ENCODE measurements around the gene ALPL.
"Not testable (repeated sequence)": the region's sequence is repeated elsewhere in the genome, so short reads cannot be mapped to it uniquely, and the experiment has no call there.

ALPL gene

GRCh38 chr1:21563971-21564370, 54.7 kb downstream of the ALPL start:
- DNase-seq = no peak

- no peak for DNase-seq
Measured at GRCh38 chr1:21564521-21565095, 55.4 kb downstream of the ALPL start.

DNA sequence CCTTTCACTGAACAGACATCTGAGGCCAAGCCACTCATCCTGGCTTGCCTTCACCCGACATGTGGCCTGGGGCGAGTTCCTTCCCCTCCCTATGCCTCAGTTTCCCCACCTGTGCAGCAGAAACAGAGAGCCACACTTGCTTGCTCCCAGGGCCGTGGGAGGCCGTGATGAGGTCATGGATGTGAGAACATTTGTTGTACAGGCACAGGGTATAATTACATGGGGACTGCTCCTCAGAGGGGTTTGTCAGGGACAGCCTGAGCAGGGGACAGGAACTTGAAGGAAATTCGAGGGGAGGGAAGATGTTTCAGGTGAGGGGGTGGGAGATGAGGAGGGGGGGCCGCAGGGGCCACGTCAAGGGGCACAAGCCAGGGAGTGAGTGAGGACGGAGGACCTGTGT, 56.1 kb downstream of the ALPL start:
- DNase-seq = no peak

GRCh38 chr1:21566361-21566760, 57.1 kb downstream of the ALPL start:
- DNase-seq = not testable (repeated sequence)

DNA sequence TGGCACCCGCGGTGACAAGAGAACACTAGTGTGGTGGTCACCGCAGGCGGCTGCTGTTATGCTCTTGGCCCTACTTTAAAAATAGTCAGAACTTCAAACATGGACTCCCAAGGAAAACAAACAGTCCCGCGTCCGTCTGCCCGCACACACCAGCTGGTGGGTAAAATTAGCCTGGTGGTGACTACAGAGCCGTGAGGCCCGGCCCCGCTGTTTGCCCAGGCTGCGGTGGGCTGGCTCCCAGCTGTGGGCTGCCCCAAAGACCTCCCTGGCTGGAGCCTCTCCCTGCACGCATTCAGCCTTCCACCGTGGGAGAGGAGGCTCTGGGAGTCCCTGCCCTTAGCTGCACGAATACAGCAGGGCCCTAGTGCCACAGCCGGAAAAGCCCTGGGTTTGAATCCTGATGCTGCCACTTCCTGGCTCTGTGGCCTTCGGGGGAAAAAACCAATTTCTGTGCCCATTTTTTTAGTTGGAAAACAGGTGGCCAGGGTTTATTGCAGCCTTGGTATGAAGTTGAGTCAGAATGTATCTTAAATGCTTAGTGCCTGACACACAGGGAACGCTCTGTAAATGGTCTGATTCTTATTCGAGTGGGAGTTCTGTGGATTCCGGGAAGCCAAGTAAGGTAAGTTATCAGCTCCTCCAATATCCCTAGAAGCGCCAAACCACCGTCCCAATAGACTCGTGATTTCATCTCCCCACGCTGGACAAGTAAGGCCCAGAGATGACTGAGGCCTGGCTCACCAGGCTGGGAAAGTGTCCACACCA, 58.2 kb downstream of the ALPL start:
- DNase-seq = no peak

GRCh38 chr1:21568006-21568746, 59.0 kb downstream of the ALPL start:
- DNase-seq = no peak

- DNase-seq = no peak
Measured at GRCh38 chr1:21568809-21569385, 59.7 kb downstream of the ALPL start.

DNA sequence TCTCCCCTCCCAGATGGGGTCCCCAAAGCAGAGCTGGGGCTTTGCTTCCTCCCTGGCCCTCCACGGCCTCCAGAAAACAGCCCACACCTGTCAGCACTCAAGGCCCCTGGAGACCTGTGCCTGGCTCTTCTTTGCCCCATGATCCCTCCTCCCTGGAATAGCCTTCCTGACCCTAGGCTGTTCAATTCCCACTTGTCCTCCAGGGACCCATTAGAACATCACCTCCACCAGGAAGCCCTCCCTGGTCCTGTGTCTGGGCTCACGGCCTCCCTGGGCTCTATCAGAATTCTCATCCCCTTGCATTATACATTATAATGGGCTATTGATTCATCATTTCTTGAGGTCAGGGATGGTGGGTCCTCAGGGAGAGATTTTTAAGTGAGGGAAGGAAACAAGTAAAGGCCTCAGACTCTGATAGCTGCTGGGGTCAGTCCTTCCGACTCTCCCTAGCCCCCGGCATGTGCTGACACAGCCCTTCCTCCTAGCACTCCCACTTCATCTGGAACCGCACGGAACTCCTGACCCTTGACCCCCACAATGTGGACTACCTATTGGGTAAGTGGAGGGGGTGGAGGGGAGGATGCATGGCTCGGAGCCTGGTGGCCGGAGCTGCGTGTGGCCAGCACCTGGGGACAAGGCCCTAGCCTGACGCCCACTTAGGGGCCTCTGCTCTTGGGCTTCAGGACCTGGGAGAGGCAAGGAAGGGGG, 60.8 kb downstream of the ALPL start:
- DNase-seq = no peak

- no peak for DNase-seq
Measured at GRCh38 chr1:21570528-21570875, 61.3 kb downstream of the ALPL start.

GRCh38 chr1:21570885-21571284, 61.7 kb downstream of the ALPL start:
- no peak for DNase-seq

DNA sequence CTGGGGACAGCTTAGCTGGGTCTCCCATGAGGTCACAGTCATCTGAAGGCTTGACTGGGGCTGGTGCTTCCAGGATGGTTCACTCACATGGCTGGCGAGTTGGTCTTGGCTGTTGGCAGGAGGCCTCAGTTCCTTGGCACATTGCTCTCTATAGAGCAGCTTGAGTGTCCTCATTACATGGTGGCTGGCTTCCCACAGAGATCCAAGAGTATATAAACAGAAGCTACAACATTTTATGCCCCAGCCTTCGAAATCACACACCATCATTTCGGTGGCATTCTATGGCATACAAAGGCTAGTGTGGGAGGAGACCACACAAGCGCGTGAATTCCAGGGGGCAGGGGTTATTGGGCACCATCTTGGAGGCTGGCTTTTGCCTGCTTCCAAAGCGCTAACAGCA, 63.0 kb downstream of the ALPL start:
- no peak for DNase-seq

DNA sequence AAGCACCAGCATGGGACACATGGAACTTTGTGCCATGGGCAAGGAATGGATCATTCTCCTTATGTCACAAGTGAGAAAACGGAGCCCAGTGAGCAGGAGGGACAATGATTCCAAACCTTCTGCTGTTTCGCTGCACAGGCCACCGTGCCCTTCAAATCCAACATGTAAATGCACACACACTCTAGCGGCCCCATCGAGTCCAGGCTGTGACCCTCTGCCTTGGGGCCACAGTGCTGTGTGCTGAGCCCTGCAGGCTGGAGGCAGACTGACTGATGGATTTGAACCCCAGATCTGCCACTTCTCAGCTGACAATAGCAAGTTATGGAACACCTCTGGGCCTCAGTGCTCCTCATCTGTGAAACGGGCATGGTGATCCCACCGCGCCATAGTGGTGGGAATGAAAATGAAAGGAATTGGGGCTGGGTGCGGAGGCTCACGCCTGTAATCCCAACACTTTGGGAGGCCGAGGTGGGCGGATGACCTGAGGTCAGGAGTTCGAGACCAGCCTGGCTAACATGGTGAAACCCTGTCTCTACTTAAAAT, 63.6 kb downstream of the ALPL start:
- no peak for DNase-seq

DNA sequence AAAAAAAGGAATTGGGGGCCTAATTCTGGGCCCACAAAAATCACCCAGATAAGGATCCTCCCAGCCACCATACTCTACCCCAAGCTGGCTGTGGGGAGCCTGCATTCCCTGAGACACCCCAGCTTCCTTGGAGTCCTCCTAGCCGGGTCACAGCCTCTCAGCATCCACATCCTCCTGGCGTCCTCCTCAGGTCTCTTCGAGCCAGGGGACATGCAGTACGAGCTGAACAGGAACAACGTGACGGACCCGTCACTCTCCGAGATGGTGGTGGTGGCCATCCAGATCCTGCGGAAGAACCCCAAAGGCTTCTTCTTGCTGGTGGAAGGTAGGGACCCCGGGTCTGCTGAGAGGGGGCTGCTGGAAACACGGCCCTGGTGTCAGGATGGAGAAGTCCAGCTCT, 64.3 kb downstream of the ALPL start:
- DNase-seq = no peak

DNA sequence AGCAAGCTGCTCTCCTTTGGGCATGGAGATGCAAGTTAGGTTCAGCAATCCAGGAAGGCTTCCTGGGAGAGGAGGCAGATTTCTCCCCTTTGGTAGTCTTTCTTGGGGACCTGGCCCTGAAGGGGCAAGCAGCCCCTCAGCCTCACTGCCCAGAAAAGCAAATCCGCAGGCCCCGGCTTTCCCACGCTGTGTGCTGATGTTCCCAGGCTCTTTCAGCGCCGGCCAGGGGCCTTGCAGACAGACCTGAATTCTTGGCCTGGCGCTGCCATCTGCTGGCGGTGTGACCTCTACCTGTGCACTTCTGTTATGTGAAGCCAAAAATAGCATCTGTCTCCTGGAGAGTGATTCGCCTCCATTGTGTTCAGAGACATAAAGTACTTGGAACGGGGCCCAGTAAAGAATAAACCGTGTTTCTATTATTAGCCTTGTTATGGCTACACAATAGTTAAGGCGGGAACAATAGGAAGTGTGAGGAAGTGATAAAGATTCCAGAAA, 64.8 kb downstream of the ALPL start:
- DNase-seq = no peak

DNA sequence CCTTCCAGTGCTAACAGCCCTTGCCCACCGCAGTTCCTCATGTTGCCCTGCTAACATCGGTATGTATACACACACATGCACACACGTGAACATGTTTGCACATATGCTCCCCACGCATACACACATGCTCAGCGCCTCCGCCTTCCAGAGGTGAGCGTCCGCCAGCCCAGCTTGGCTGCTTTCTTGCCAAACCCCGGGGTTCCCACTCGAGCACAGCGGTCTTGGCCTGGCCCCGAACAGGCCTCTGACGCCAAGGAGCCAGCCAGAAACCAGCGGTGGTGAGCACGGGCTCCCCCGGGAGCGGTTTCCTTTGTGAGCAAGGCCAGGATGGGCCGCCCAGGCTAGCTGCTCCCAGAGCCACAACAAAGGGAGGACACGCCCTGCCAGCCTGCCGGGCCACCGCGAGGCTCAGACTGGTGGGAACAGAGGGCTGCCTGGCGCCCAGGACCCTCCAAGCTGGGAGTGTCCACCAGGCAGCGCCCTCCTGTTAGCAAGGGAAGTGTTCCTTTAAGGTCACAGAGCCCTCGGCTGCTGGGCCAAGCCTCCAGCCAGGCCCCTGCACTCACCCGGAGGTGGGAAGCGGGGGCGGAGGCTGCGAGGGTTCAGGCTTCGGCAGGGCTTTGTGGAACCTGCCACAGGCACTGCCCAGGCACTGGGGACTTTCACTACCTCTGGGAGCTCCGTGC, 65.4 kb downstream of the ALPL start:
- no peak for DNase-seq

GRCh38 chr1:21575351-21575942, 66.2 kb downstream of the ALPL start:
- no peak for DNase-seq

DNA sequence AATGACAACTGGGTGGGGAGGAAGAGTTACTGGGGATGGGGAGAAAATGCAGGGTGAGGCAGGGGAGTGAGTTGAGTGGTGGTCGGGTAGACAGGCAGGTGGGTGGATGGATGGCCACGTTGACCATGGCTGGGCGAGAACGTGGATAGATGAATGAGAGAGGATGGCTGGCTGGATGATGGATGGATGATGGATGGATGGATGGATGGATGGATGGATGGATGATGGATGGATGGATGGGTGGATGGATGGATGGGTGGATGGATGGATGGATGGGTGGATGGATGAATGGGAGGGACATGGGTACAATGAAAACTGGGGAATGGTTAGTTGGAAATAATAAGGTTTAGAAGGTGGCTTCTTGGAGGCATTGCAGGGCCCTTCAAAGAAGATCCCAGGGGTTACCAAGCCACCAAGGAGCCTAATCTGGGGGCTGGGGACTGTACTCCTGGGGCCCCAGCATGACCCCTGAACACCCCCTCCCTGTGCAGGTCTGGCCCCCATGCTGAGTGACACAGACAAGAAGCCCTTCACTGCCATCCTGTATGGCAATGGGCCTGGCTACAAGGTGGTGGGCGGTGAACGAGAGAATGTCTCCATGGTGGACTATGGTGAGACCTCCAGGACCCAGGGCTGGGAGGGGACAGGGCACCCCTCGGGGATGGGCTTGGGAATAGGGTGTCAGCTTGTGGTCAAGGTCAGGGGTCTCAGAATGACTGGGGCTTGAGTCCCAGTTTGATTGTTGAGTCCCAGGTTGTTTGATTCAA, 67.0 kb downstream of the ALPL start:
- DNase-seq = no peak

DNA sequence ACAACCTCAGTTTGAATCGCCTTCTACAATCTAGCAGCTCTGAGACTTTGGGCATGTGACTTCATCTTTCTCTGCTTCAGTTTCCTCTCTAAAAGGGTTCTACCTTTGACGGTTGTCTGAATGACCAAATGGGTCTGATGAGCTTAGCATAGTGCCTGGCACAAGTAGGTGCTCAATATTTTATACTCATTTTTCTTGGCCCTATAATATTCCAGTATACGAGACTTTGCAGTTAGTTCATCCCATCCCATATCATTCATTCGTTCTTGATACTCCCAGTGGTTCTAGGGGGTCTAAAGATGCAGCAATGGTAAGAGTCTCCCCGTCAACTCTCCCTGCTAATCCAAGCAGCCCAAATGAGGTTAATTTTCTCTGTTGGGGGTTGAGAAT, 67.6 kb downstream of the ALPL start:
- no peak for DNase-seq

DNA sequence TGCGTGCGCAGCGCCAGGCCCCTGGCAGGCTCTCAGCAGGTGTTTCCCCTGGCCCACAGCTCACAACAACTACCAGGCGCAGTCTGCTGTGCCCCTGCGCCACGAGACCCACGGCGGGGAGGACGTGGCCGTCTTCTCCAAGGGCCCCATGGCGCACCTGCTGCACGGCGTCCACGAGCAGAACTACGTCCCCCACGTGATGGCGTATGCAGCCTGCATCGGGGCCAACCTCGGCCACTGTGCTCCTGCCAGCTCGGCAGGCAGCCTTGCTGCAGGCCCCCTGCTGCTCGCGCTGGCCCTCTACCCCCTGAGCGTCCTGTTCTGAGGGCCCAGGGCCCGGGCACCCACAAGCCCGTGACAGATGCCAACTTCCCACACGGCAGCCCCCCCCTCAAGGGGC, 68.1 kb downstream of the ALPL start:
- DNase-seq = no peak

DNA sequence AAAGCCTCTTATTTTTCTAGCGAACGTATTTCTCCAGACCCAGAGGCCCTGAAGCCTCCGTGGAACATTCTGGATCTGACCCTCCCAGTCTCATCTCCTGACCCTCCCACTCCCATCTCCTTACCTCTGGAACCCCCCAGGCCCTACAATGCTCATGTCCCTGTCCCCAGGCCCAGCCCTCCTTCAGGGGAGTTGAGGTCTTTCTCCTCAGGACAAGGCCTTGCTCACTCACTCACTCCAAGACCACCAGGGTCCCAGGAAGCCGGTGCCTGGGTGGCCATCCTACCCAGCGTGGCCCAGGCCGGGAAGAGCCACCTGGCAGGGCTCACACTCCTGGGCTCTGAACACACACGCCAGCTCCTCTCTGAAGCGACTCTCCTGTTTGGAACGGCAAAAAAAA, 68.7 kb downstream of the ALPL start:
- no peak for DNase-seq

DNA sequence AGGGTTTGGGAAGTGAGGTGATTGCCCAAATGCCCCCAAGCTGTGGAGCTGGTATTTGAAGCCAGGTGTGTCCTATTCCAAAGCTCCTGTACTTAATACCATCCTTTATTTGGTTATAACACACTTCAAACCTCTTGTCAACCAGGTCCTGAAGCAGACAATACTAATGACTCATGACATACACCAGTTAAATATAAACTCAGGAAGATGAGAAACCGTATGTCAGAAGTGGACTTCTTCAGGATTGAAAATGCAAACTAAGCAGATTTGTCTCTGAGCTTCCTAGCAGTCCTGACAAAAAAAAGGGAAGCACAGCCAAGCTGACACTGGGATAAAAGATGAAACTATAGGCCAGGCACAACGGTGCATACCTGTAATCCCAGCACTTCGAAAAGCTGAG, 70.6 kb downstream of the ALPL start:
- no peak for DNase-seq
